ENCODE data around the gene NCBP3. TPM values are rescaled to one million over a fixed set of nuclear protein-coding genes. Genes with fewer than 3 reads are reported as not detected.

Gene NCBP3
- total and polyA plus RNA-seq, 2 of the 8 experiments (the other 6 are each of a cell fraction or from before 2014, with no cell fraction given) = 19.6 to 46.1 TPM

GRCh38 chr17:3860939-3861700 lies 15.1 kb upstream of the NCBP3 start:
- Histone ChIP-seq H4K20me1 (replicated peaks in 1 of 2; ENCODE audit: control insufficient read depth in 1 of 2, insufficient read depth in 2 of 2, low read length in 2 of 2) (peaks cover 0 to 2% of the 10 kb centered on the region in 2 experiments), H2AK5ac (ENCODE audit: low read depth, low read length) (no peak overlapping the region), H3K27me3 (replicated peaks in 1 of 4; ENCODE audit: control insufficient read depth in 3 of 4, extremely low read depth in 1 of 4, insufficient read depth in 3 of 4, low read length in 3 of 4) (no peaks in the 10 kb centered on the region), H3K36me3 (ENCODE audit: control insufficient read depth in 2 of 4, insufficient read depth in 4 of 4, low read length in 3 of 4) (peaks cover 0 to 11% (median 2%) of the 10 kb centered on the region in 4 experiments; a peak in 4 of 8 replicates), H2AFZ (ENCODE audit: low read length) (no peak overlapping the region), H2BK20ac (ENCODE audit: low read length) (no peak overlapping the region), H3K4me2 (ENCODE audit: insufficient read depth in 1 of 2, low read depth in 2 of 2, low read length in 2 of 2) (no peak overlapping the region), H3K4me3 (ENCODE audit: extremely low read depth in 1 of 4, insufficient read depth in 2 of 4, low read depth in 3 of 4, low read length in 4 of 4) (no peak overlapping the region), H3K23ac (ENCODE audit: insufficient read length) (no peak overlapping the region), H2BK120ac (replicated peaks; ENCODE audit: low read depth, low read length) (no peak overlapping the region), H2BK12ac (ENCODE audit: low read depth, low read length) (no peak overlapping the region), H3K18ac (ENCODE audit: extremely low read depth, low read length) (no peak overlapping the region), H3K27ac (ENCODE audit: low read depth, low read length) (no peak overlapping the region), H2BK5ac (ENCODE audit: low read depth, low read length) (no peak overlapping the region), H3K9ac (replicated peaks in 1 of 4; ENCODE audit: extremely low read depth in 1 of 4, low read depth in 3 of 4, low read length in 3 of 4) (no peak overlapping the region), H3K23me2 (ENCODE audit: low read depth, low read length) (no peaks in the 10 kb centered on the region), H2BK15ac (ENCODE audit: low read length) (no peak overlapping the region), H4K91ac (replicated peaks; ENCODE audit: insufficient read length, low read length) (no peak overlapping the region), H3K4ac (replicated peaks; ENCODE audit: insufficient read length, low read depth, low read length) (no peak overlapping the region), H4K5ac (ENCODE audit: insufficient read length, low read depth, low read length) (no peak overlapping the region), H4K8ac (ENCODE audit: extremely low read depth, insufficient read depth, low read length) (no peak overlapping the region), H3K9me3 (ENCODE audit: insufficient read depth in 2 of 2, low read depth in 1 of 2, low read length in 1 of 2) (no peaks in the 10 kb centered on the region), H3K79me1 (ENCODE audit: low read depth, low read length) (no peaks in the 10 kb centered on the region), H3K56ac (replicated peaks; ENCODE audit: insufficient read length, low read depth, low read length) (no peak overlapping the region), H3K14ac (ENCODE audit: insufficient read length) (no peak overlapping the region), H3K4me1 (replicated peaks in 1 of 4; ENCODE audit: control insufficient read depth in 3 of 4, insufficient read depth in 4 of 4, low read length in 3 of 4) (no peaks in the 10 kb centered on the region), H3K79me2 (ENCODE audit: control insufficient read depth in 1 of 2, insufficient read depth in 2 of 2, low read length in 2 of 2) (no peaks in the 10 kb centered on the region)
- WGBS, 2 experiments (ENCODE audit: extremely low coverage in 1 of 2, insufficient coverage in 1 of 2, insufficient read length in 1 of 2, insufficient replicate concordance in 2 of 2, low coverage in 1 of 2, low lambda C conversion rate in 2 of 2, missing lambda C conversion rate in 1 of 2) = 89% methylated on average over 29 of the region's 30 CpGs; no CpG with 5 or more reads in 1 of the 2 experiments
- no peak for DNase-seq (ENCODE audit: low read depth in 1 of 2, low spot score in 2 of 2)
- FAIRE-seq = no peak
- ChIA-PET POLR2A (ENCODE audit: partially characterized antibody) (interaction anchor here (1.2 to 1.6 kb wide), 2 partner anchors 10 to 16 kb away, joined by 5 to 9 read pairs; no protein-coding TSS in a partner anchor), CTCF (ENCODE audit: partially characterized antibody) (interaction anchor here (0.8 to 12.7 kb wide), 9 partner anchors 9 to 706 kb away, joined by 3 to 131 read pairs (median 4); partner anchors contain the start of gene NCBP3)
- no peak for TF ChIP-seq RBBP5 (IDR thresholded peaks at IDR 0.05; ENCODE audit: borderline replicate concordance, low read depth, low read length)
- no peak for TF ChIP-seq CREB1 (IDR thresholded peaks at IDR 0.05)
- TF ChIP-seq HDAC6 (IDR thresholded peaks at IDR 0.05; ENCODE audit: low read depth, low read length) = no peak
- no peak for TF ChIP-seq ATF3 (IDR thresholded peaks at IDR 0.05; ENCODE audit: insufficient read depth, low read depth, low read length)
- TF ChIP-seq SP2 (IDR thresholded peaks at IDR 0.05; ENCODE audit: low read length) = no peak
- no peak for TF ChIP-seq CHD1 (IDR thresholded peaks at IDR 0.05; ENCODE audit: low read depth, low read length)
- no peak for TF ChIP-seq EZH2 (IDR thresholded peaks at IDR 0.05; ENCODE audit: low read depth, low read length, severe bottlenecking)
- TF ChIP-seq SP4 (IDR thresholded peaks at IDR 0.05; ENCODE audit: low read length) = no peak
- TF ChIP-seq TAF7 (optimal IDR thresholded peaks at IDR 0.05; ENCODE audit: borderline replicate concordance, low read depth, low read length) = no peak
- no peak for TF ChIP-seq KDM1A (IDR thresholded peaks at IDR 0.05; ENCODE audit: borderline replicate concordance, low read length)
- TF ChIP-seq GABPA (IDR thresholded peaks at IDR 0.05; ENCODE audit: borderline replicate concordance, insufficient read depth, low read length) = no peak
- no peak for TF ChIP-seq CTBP2 (IDR thresholded peaks at IDR 0.05; ENCODE audit: borderline replicate concordance, insufficient read depth, insufficient read length, low read length)
